Inflammatory macrophage (primary cell): ENCODE data around the gene CPTP.

Source experiments
- DNase-seq, 2 donors: peaks; one replicate each; pipeline ENCODE4 v3.0.0-alpha.2; 2020 to 2022
- total RNA-seq, 18 experiments: gene quantifications; one replicate each; lab custom pipeline; 2026; ENCODE audit warnings: mixed read lengths in 6 of 18, inconsistent platforms in 2 of 18; lab: John Stamatoyannopoulos, UW

CPTP gene
- total RNA-seq, result 6.2 to 32.2 (median 15.5) reads per million in 18 experiments

DNA sequence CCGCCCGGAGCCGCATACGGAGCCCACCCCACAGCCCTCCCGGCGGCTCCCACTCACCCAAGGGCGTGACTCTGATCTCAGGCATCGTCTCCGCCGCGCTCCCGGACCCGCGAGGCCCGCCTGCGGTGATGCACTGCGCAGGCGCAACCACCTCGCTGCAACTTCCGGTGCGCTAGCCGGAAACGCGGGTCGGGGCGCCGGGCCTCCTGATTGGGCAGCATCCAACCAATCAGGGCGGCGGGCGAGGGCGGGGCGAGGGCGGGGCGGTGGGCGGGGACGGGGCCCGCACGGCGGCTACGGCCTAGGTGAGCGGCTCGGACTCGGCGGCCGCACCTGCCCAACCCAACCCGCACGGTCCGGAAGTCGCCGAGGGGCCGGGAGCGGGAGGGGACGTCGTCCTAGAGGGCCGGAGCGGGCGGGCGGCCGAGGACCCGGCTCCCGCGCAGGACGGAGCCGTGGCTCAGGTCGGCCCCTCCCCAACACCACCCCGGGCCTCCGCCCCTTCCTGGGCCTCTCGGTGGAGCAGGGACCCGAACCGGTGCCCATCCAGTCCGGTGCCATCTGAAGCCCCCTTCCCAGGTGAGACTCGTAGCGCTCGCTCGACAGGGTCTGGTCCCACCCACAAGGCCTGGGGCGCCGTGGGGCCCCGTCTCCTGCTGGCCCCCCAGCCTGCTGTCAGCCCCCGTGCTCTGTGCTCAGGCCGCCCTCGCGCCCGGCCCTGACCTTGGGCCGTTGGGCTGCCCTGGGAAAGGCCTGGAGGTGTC, at the start of gene CPTP, which contains the start of gene INTS11:
CPTP (plus strand) TSS at position 279 of the 764 bp plus-strand sequence. CDS start 2,109 bp downstream, outside the sequence.
INTS11 (minus strand) TSS at position 137 of the 764 bp plus-strand sequence; CDS start at position 85, 52 bp downstream.
- peak; percentile 91 to 95 for DNase-seq

DNA sequence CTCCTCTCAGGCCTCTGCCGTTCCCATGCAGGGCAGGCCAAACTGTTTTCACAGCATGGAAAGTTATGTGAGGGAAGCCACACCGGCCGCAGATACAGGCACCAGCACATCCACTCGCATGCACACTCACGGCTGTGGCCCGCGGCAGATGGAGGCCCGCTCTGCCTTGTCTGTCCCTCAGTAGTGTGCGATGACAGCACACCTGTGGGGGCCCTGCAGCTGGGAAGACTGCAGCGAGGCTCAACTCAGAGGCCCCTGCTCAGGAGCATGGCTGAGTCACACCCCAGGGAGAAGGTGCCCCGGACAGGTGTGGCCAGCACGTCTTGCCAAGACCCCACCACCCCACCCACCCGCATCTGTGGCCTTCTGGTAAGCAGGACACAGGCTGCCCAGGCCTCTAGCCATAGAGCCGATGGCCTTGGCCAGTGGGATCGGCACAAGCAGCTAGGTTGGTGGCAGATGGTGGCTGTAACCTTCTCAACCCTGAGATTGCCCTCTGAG, 49.6 kb upstream of the CPTP start:
- no peak for DNase-seq

DNA sequence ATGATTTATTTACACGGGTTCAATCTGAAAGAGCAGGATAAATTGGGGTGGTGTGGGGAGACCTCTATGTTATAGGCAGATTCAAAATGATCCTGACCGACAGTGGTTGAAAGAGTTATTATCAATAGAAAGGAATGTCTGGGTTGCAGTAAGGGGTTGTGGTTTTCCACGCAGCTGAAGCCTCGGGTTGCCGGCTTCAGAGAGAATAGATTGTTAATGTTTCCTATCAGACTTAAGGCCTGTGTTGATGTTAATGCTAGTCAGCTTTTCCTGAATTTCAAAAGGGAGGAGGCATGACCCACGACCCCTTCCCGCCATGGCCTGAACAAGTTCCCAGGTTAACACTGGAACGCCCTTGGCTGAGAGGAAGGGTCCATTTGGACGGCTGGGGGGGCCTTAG, 48.8 kb upstream of the CPTP start:
- no peak for DNase-seq

DNA sequence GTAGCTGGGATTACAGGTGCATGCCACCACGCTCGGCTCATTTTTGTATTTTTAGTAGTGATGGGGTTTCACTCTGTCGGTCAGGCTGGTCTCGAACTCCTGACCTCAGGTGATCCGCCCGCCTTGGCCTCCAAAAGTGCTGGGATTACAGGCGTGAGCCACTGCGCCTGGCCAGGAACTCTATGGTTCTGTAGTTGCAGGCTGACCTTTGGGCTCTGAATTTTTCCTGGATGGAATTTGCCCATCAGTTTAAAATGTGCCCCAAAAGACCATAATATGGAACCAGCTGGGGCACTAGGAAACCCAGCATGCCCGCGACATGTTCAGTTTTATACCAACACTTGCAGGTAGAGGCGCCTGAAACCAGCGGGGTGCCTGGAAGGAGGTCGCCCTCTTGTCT, 46.0 kb upstream of the CPTP start:
- no peak for DNase-seq

DNA sequence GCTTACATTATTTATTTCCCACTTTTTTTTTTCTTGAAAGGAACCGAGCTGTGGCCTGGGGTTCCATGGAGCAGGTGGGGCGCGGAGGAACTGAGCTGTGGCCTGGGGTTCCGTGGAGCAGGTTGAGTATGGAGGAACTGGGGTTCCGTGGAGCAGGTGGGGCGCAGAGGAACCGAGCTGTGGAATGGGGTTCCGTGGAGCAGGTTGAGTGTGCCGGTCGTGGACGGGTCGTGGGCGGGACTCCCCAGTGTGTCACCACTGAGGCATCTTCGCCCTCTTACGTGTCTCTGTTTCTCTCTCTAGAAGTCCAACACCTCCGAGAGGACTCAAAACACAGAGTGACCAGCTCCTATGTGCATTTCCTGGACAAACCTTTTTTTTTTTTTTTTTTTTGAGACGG, 45.6 kb upstream of the CPTP start:
- DNase-seq, result no peak

DNA sequence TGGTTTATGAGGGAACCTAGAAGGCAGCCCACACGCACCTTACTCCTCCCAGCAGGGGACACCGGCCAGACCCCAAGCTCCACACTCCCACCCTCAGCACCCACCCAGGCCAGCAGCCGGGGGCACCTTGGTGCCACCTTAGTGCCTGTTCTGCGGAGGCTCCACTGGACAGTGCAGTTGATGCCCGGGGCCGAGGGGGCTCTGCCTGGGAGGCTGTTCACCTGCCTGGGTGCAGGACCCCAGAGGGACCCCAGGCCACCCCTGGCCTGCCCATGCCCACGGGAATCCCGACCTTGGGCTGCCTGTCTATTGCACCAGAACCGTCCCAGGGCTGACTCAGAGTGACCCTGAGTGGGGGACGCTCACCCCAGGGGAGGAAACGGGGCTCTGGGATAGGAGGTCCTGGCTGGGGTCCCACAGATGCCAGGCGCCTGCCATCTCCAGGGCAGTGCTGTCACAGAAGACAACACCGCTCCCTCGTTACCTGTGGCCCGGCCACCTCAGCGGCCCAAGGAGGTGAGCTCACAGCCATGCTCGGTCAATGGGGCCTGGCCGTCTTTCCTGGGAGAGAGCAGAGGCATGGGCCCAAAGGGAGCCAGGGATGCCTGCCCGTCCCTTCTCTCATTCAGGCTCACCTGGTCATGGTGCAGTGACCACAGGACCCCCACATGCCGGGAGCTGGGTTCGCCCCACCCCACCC, 43.7 kb upstream of the CPTP start:
- DNase-seq, result no peak

DNA sequence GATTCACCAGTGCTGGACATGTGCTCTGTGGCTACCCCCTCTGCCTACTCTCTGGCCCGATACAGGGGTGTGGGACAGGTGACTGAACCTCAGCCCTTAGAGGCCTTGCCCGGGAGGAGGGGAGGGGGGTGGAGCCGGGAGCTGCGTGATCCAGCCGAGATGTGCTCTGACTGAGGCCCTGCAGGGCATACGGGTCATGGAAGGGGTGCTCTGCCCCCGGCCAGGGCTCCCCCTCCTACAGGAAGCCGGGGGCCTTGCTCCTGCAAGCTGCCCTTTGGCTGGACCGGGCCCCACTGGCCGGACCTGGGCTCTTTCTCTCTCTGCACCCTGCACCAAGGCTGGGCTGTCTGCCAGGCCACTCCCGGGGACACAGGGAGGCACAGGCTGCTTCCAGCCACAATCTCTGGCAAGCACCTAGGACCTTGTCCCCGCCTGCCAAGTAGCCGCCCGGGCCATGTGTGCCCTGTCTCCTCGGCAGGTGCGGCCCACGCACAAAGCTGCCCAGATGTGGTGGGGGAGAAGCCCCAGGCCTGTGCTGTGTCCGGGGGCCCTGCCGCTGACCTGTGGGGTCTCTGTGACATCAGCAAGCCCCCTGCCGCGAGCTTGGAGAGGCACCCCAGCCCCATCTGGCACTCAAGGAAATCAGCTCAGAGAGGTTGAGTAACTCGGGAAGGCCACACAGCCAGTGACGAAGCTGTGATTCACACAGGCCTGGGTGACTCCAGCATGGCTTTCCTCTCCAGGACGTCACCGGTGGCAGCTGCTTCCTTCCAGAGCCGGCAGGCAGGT, 42.9 kb upstream of the CPTP start:
- peak in 1 of 2 donors; percentile 32 for DNase-seq

DNA sequence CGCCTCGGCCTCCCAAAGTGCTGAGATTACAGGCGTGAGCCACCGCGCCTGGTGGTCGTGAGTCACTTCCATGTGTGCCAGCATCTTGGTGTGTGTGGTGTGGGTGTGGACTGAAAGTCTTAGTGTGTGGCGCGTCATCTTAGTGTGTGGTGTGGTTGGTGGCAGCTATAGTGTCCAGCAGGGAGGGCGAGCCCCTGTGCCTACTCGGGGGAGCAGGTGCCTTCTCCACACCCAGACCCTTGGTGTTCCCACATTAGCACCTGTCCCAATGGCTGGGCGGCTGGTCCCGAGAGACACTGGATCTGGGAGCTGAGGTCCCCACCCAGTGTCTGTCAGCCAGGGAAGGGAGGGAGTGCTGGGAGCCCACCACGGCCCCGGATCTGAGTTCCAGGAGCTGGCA, 41.6 kb upstream of the CPTP start:
- peak; percentile 9 to 44 for DNase-seq

DNA sequence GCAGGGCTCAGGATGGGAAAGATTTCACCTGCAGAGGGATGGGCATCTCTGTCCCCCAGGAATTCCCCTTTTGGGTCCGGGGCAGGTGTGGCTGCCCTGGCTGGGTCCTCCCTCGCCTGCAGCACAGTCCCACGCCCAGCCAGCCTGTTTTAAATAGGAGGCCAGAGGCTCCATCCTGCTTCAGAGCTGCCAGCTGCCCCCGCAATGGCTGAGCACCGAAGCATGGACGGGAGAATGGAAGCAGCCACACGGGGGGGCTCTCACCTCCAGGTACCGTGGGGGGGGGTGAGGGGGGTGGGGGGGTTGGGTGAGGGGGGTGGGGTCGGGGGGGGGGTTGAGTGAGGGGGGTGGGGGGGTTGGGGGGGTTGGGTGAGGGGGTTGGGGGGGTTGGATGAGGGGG, 40.8 kb upstream of the CPTP start:
- DNase-seq, result no peak

DNA sequence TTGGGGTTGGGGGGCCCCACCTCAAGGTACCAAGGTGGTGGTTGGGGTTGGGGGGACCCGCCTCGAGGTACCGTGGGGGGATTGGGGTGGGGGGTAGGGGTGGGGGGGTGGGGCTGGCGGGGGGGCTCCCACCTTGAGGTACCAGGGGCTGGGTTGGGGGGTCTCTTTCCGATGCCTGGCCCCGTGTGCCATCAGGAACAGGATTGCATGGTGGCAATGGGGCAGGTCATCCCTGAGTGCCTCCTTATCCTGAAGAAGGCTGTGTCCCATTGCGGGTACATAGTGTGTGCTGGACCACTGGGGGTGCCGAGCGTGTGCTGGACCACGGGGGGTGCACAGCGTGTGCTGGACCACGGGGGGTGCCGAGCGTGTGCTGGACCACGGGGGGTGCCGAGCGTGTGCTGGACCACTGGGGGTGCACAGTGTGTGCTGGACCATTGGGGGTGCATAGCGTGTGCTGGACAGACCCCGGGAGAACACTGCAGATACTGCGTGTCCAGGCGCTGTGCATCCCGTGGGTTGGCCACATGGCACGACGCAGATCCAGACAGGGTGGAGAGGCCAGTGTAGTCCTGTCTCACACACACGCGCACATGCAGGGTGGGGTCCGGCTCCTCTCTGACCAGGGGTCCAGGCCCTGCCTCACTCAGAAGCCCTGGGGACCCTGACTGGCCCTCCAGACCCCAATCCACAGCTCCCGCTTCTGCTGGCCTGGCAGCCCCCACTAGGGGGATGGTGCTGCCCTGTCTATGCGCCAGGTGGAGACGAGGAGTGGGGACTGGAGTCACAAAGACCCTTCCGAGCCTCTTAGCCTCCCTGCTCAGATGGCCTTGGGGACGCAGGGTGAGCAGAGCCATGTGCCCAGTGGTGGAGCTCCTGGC, 40.1 kb upstream of the CPTP start:
- DNase-seq, result no peak

DNA sequence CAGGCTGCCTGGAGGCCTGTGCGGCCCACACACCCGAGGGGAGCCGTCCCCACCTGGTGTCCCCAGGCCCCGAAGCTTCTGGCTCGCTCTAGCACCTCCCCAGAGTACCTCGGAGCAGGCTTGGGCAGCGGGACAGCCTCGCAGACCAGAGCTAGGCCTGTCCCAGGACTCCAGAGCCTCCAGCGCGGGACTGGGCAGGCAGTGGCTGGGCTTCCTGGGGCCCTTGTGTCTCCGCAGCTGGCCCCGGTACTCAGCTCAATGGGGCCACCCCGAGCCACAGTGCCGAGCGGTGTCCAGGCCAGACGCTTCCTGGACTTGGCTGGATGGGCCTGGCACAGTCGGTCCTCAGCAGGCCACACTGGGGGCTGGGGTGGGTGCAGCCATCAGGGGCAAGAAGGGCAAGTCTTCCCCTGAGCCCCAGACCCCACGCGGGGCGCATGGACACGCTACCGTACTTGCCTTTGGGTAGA, 39.5 kb upstream of the CPTP start:
- DNase-seq, result no peak

DNA sequence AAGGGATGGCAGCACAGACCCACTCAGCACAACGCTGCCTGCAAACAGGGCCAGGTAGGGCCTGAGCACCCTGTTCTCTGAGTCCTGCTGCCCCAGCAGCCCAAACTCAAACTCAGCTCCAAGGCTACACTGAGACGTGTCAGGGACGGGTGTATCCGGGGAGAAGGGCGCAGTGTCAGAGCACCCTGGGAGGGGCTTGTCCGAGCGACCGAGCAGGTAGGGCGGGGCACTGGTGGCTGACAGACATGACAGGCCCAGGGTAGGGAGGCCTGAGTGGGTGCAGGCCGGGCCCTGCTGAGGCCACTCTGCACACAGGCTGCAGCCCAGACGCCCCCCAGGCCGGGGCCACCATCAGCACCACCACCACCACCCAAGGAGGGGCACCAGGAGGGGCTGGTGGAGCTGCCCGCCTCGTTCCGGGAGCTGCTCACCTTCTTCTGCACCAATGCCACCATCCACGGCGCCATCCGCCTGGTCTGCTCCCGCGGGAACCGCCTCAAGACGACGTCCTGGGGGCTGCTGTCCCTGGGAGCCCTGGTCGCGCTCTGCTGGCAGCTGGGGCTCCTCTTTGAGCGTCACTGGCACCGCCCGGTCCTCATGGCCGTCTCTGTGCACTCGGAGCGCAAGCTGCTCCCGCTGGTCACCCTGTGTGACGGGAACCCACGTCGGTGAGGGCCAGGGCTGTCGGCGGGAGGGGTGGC, 38.8 kb upstream of the CPTP start:
- no peak for DNase-seq

DNA sequence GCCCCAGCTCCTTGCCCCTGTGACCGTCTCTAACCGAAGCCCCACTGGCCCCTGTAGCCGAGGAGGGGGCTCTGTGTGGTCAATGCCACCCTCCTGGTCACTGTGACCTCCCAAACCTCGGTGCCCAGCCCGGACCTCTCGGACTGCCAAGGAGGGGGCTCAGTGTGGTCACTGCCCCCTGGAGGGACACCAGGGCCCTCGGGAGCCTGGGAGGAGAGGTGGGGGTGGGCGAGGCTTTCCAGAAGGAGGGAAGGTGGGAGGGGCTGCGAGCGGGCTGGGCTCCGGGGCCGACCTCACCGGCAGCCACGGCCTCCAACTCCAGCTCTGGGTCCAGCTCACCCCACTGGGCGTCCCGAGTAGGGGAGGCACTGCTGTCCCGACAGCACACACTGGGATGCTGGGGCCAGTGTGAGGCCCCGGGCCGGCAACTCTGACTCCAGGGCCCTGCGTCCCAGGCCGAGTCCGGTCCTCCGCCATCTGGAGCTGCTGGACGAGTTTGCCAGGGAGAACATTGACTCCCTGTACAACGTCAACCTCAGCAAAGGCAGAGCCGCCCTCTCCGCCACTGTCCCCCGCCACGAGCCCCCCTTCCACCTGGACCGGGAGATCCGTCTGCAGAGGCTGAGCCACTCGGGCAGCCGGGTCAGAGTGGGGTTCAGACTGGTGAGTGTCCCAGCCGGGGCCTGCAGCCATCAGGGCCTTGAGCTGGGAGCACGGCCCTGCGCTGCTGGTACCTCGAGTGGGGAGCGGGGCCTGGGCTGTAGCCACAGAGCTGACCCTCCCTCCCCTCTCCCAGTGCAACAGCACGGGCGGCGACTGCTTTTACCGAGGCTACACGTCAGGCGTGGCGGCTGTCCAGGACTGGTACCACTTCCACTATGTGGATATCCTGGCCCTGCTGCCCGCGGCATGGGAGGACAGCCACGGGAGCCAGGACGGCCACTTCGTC, 38.0 kb upstream of the CPTP start:
- DNase-seq, result no peak

DNA sequence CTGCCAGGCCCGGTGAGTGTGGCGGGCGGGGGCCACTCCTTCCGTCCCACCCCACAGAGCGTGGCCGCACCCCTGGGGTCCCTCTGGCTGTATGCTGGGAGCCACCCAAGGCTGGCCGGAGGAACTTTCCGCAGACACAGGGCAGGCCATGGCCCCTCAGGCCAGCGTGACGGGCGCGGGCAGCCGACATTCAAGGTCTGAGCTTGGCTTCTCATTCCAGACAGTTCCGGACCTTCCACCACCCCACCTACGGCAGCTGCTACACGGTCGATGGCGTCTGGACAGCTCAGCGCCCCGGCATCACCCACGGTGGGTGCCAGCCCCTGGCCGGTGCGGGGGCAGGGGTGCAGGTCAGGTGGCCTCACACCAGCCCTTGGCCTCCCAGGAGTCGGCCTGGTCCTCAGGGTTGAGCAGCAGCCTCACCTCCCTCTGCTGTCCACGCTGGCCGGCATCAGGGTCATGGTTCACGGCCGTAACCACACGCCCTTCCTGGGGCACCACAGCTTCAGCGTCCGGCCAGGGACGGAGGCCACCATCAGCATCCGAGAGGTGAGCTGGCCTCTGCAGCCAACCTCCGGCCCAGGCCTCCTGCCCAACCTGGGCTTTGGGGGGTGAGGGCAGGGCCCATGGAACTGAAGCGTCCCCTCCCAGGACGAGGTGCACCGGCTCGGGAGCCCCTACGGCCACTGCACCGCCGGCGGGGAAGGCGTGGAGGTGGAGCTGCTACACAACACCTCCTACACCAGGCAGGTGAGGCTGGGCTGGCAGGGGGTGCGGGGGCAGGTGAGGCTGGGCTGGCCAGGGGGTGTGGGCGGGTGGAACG, 37.1 kb upstream of the CPTP start:
- DNase-seq, result no peak

DNA sequence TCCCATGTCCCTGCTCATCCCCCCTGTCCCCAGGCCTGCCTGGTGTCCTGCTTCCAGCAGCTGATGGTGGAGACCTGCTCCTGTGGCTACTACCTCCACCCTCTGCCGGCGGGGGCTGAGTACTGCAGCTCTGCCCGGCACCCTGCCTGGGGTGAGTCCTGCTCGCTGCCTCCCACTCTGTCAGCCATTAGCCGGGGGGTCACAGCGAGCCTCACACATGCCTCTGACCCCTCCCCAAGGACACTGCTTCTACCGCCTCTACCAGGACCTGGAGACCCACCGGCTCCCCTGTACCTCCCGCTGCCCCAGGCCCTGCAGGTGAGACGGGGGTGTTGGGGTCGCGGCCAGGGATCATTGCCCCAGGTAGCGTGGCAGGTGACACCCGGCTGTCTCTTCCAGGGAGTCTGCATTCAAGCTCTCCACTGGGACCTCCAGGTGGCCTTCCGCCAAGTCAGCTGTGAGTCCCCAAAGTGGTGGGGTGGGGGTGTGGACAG, 34.3 kb upstream of the CPTP start:
- peak; percentile 50 to 65 for DNase-seq

DNA sequence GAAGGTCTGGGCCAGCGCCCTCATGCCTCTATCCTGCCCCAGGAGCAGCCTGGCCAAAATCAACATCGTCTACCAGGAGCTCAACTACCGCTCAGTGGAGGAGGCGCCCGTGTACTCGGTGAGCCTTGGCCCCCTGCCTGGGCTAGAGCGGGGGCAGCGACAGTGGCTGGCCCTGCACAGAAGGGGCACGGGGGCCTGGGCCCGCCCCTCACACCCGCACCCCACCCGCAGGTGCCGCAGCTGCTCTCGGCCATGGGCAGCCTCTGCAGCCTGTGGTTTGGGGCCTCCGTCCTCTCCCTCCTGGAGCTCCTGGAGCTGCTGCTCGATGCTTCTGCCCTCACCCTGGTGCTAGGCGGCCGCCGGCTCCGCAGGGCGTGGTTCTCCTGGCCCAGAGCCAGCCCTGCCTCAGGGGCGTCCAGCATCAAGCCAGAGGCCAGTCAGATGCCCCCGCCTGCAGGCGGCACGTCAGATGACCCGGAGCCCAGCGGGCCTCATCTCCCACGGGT, 33.5 kb upstream of the CPTP start:
- no peak for DNase-seq

DNA sequence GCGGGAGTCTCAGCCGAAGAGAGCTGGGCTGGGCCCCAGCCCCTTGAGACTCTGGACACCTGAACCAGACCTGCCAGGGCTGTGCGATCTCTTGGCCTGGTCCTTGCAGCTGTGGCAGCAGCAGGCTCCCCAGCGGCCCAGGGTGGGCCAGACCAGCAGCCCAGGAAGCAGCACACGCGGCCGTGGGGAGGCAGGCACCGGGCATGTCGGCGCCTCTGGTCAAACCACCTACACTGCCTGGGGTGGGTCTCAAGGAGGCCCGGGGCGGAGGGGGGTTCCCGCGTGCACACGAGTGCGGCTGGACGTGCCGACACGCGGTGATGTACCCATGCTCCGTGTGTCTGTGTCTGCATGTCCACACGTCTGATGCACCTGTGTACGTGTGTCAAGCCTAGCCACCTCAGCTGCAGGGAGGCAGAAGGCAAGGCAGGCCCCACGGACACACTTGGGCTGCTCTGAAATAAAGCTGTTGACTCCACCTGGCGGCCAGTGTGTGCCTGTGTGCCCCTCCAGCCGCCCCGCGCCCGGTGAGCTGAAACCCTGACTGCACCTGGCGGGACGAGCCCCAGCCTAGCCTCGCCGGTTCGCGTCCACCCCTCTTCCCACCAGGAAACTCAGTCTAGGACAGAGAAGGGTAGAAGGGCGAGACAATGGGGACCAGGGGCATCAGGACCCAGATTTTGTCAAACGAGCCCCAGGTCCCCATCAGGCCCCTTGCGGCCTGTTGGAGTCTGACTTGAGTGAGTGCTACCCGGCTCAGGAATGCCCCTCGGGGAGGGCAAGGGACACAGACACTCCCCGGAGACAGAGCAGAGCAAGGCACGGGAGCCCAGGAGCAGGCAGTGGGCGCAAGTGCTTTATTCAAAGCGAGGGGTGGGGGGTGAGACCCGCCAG, 32.8 kb upstream of the CPTP start:
- peak; percentile 17 to 27 for DNase-seq

DNA sequence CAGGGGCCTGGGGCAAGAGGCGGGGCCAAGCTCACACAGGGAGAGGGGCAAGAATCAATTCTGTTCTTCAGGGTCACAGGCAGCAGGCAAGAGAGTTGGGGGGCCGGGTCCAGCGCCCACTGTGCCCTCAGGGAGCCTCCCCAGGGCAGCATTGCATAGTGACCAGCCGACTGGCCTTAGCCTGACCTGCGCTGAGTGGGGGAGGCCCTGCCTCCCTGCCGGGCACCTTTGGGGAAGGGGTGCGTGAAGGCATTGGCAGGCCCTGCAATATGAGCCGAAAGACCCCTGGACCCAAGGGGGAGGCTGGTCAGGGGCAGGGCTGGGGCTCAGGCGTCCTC, 32.2 kb upstream of the CPTP start:
- DNase-seq, result no peak
